Stimulated activated CD8-positive, alpha-beta memory T cell treated with anti-CD3 and anti-CD28 coated beads, Interleukin-4, amount 100 ng/mL, for 24 hours (primary cell): ENCODE data around the gene SLC30A7.
"Not testable (repeated sequence)": the region's sequence is repeated elsewhere in the genome, so short reads cannot be mapped to it uniquely, and the experiment has no call there.

ENCODE experiments used
- DNase-seq: peaks from one replicate; pipeline ENCODE4 v3.0.0-alpha.2; 2020; ENCODE audit warnings: low read depth

SLC30A7 gene

GRCh38 chr1:100895540-100896480, at the start of gene SLC30A7:
Gene SLC30A7 (plus strand): TSS chr1:100896090. CDS start chr1:100896263, 173 bp downstream.
- DNase-seq = peak; percentile 97

GRCh38 chr1:100847361-100848082, 48.4 kb upstream of the SLC30A7 start:
- no peak for DNase-seq

GRCh38 chr1:100851726-100852125, 44.2 kb upstream of the SLC30A7 start:
- DNase-seq = no peak

- no peak for DNase-seq
Observed at GRCh38 chr1:100852976-100853375, 42.9 kb upstream of the SLC30A7 start.

GRCh38 chr1:100855116-100855515, 40.8 kb upstream of the SLC30A7 start:
- not testable (repeated sequence) for DNase-seq

GRCh38 chr1:100860397-100860991, 35.4 kb upstream of the SLC30A7 start:
- no peak for DNase-seq

GRCh38 chr1:100861379-100861778, 34.5 kb upstream of the SLC30A7 start:
- no peak for DNase-seq

- DNase-seq = no peak
Observed at GRCh38 chr1:100862591-100862990, 33.3 kb upstream of the SLC30A7 start.

- no peak for DNase-seq
Observed at GRCh38 chr1:100866041-100866900, 29.6 kb upstream of the SLC30A7 start.

- no peak for DNase-seq
Observed at GRCh38 chr1:100866901-100867206, 29.0 kb upstream of the SLC30A7 start.

GRCh38 chr1:100868364-100868995, 27.4 kb upstream of the SLC30A7 start:
- no peak for DNase-seq

- no peak for DNase-seq
Observed at GRCh38 chr1:100869996-100870395, 25.9 kb upstream of the SLC30A7 start.

- DNase-seq = no peak
Observed at GRCh38 chr1:100874433-100874832, 21.5 kb upstream of the SLC30A7 start.

GRCh38 chr1:100875228-100875627, 20.7 kb upstream of the SLC30A7 start:
- no peak for DNase-seq

- no peak for DNase-seq
Observed at GRCh38 chr1:100876291-100876690, 19.6 kb upstream of the SLC30A7 start.

GRCh38 chr1:100879422-100879821, 16.5 kb upstream of the SLC30A7 start:
- DNase-seq = no peak

GRCh38 chr1:100881687-100882086, 14.2 kb upstream of the SLC30A7 start:
- no peak for DNase-seq

- no peak for DNase-seq
Observed at GRCh38 chr1:100882698-100883097, 13.2 kb upstream of the SLC30A7 start.

- DNase-seq = no peak
Observed at GRCh38 chr1:100883963-100884362, 11.9 kb upstream of the SLC30A7 start.

GRCh38 chr1:100889007-100889406, 6.9 kb upstream of the SLC30A7 start:
- DNase-seq = not testable (repeated sequence)

GRCh38 chr1:100889869-100890482, 5.9 kb upstream of the SLC30A7 start:
- not testable (repeated sequence) for DNase-seq
